Fibroblast of mammary gland (primary cell): Measurements from ENCODE around the gene TSGA10.
"Not testable (repeated sequence)": the region's sequence is repeated elsewhere in the genome, so short reads cannot be mapped to it uniquely, and the experiment has no call there.

Experiments used
- DNase-seq: peaks from one replicate; pipeline ENCODE4 v3.0.0-alpha.2; 2010; ENCODE audit warnings: low read depth
- H3K4me3 ChIP-seq: 2 replicates; pipeline ENCODE4 v1.5.1; 2011; ENCODE audit warnings: low read depth, mild to moderate bottlenecking, low read length, moderate library complexity; ENCODE audit not compliant: control insufficient read depth
- TF ChIP-seq, protein P1 (sequence below): conservative IDR thresholded peaks from 2 replicates; pipeline ENCODE4 v1.5.1; 2011; ENCODE audit warnings: low read depth, low read length, inconsistent platforms; ENCODE audit not compliant: control insufficient read depth, insufficient read depth

The TSGA10 gene

DNA sequence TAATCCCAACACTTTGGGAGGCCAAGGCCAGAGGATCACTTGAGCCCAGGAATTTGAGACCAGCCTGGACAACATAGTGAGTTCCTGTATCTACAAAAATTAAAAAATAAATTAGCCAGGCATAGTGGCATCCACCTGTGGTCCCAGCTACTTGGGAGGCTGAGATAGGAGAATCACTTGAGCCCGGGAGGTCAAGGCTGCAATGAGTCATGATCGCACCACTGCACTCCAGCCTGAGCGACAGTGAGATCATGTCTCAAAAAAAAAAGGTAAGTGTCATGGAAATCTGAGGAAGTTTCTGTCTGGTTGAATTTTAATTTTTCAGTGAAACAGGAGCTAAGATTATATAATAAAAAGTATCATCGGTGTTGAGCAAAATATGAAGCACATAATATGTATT, 15.7 kb downstream of the TSGA10 start:
- DNase-seq, result no peak
- no peak overlapping the region for H3K4me3 ChIP-seq
- TF ChIP-seq, protein P1, sequence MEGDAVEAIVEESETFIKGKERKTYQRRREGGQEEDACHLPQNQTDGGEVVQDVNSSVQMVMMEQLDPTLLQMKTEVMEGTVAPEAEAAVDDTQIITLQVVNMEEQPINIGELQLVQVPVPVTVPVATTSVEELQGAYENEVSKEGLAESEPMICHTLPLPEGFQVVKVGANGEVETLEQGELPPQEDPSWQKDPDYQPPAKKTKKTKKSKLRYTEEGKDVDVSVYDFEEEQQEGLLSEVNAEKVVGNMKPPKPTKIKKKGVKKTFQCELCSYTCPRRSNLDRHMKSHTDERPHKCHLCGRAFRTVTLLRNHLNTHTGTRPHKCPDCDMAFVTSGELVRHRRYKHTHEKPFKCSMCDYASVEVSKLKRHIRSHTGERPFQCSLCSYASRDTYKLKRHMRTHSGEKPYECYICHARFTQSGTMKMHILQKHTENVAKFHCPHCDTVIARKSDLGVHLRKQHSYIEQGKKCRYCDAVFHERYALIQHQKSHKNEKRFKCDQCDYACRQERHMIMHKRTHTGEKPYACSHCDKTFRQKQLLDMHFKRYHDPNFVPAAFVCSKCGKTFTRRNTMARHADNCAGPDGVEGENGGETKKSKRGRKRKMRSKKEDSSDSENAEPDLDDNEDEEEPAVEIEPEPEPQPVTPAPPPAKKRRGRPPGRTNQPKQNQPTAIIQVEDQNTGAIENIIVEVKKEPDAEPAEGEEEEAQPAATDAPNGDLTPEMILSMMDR, result no peak

DNA sequence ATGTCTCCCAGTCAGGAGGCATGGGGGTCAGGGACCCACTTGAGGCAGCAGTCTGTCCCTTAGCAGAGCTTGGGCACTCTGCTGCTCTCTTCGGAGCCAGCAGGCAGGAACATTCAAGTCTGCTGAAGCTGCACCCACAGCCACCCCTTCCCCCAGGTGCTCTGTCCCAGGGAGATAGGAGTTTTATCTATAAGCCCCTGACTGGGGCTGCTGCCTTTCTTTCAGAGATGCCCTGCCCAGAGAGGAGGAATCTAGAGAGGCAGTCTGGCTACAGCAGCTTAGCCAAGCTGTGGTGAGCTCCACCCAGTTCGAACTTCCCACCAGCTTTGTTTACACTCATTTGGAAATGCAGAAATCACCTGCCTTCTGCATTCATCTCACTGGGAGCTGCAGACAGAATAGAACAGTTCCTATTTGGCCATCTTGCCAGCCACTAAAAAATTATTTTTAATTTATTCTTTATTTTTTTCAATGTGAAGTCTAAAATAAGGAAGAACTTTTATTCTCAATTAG, 19.6 kb downstream of the TSGA10 start:
- H3K4me3 ChIP-seq, DNase-seq: not testable (repeated sequence)

DNA sequence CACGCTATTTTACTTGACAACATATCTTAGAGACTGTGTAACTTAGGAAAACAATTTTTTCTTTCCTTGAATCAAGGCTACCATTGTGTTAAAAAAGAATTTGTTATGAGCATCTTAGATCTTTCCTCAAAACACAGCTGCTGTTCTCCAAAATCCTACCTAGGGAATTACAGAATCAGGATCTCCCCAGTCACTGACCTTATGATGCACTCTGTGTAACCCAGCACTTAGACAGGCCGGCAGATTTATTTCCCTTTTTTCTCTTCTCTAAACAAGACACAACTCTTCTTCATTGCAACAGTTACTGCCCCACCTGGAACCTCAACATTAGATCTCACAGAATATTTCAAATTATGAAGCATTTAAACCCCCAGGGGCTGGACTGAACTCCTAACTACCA, 26.8 kb downstream of the TSGA10 start:
- DNase-seq, result no peak
- no peak overlapping the region for H3K4me3 ChIP-seq
- TF ChIP-seq, protein P1, result no peak

DNA sequence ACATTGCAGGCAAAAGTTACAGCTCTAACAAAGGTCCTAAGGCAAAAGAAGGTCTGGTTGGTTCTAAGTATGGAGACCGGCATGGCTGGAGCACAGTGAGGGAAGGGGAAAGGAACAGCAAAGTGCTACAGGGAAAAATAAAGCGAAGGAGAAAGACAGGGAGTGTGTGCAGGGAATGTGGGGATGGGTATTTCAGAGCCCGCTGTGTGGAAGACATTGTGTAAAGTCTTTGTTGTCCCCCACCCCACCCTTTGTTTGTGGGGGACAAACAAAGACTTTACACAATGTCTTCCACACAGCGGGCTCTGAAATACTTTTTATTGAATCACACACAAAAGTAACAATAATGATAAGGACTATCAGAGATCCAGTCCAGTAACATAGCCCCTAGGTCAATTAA, 42.1 kb downstream of the TSGA10 start:
- no peak overlapping the region for H3K4me3 ChIP-seq
- DNase-seq, result no peak
- TF ChIP-seq, protein P1, result no peak

DNA sequence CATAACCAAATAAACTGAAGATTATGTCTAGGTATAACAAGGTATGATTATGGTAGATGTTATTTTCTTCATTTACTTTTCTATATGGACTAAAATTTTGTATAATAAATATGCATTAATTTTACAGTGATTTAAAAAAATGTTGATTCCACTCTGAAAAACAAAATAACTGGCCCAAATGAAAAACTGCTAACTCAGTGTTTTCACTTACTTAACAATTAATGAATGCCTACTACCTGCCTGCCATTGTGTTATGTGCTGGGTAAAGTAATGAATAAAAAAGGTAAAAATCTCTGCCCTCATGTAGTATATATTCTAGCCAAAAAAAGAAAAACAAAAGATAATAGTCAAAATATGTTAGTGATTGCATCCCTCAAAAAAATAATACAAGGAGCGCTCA, 42.8 kb downstream of the TSGA10 start:
- DNase-seq, result no peak
- no peak overlapping the region for H3K4me3 ChIP-seq
- TF ChIP-seq, protein P1, result no peak

DNA sequence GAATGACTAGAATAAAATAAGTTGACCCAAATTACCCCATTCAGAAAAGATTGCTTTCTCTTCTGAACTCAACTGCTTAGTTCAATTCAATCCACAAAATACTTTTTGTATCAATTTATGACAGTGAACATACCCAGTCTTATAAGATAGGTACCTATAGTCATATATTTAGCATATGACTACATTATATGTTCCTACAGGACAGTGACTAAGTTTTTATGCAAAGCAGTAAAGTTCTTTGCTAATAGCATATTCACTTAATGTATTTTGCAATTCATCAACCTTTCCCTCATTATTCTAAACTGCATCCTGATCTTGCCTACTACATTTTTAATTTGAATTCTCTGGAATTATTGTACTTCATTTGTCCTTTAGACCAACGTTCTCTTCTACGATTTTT, 43.5 kb downstream of the TSGA10 start:
- TF ChIP-seq, protein P1, result no peak
- no peak for DNase-seq
- H3K4me3 ChIP-seq, result no peak overlapping the region

DNA sequence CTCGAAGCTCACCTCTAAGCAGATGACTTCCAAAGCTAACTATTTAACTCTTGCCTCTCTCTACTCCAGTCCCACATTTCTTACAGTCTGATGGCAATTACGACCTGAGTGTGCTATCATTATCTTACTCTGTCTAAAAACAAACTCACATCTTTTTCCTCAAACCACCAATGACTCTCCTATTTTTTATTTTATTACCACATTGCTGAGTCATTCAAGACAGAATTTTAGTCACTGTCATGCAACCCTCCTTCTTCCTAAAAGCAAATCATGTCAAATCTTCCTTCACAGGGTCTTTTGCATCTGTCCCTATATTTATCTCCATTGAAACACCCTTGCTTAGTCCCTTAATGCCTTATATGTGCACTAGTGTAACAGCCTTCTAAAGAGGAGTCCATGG, 47.8 kb downstream of the TSGA10 start:
- no peak overlapping the region for H3K4me3 ChIP-seq
- TF ChIP-seq, protein P1, result no peak

DNA sequence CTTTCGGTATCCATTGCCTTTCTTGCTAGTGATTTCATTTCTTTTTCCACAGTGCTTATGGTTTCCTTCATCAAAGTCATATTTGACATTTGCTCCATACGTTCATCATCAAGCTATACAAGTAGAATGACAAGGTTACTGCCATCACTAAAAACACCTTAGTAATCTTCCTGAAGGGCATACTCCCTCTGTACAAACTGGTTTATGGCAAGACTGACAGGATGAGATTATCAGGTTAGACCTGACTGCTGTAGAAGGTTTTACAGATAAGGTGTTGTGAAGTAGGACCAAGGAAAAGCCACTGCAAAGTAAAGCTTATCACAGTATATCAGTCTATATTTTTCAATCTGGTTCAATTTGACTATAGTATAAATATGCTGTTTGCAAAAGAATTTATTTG, 50.7 kb downstream of the TSGA10 start:
- TF ChIP-seq, protein P1, result no peak
- no peak for DNase-seq

More for the DNA sequence above, 47.8 kb downstream of the TSGA10 start:
- peak; percentile 24 for DNase-seq

More for the DNA sequence above, 50.7 kb downstream of the TSGA10 start:
- no peak overlapping the region for H3K4me3 ChIP-seq
